Psoas muscle (tissue), 8 donors: ENCODE measurements around the gene ZNF521. TPM values are rescaled to one million over a fixed set of nuclear protein-coding genes. Genes with fewer than 3 reads are reported as not detected.

Source experiments
- ATAC-seq, 4 donors: fragments of 200-7000 bp; cut with Tn5 transposase; one replicate each; pipeline ENCODE4 v1.9.1; 2020; ENCODE audit warnings: moderate library complexity in 3 of 4, mild to moderate bottlenecking in 2 of 4
- DNase-seq, 2 donors: peaks; one replicate each; pipeline ENCODE4 v3.0.0-alpha.2; 2020
- H3K27ac ChIP-seq: fragments of 200-600 bp; one replicate; pipeline ENCODE4 v1.8.0; 2022
- H3K27me3 ChIP-seq, 3 donors: fragments of 200-600 bp in 1 of 3; one replicate each; pipeline versions ENCODE4 v1.6.1 to v1.8.0; 2013 to 2022; ENCODE audit warnings: low read length in 2 of 3, mild to moderate bottlenecking in 2 of 3, moderate library complexity in 1 of 3; ENCODE audit not compliant: insufficient read depth in 3 of 3
- H3K36me3 ChIP-seq, 2 donors: fragments of 200-600 bp in 1 of 2; one replicate each; pipeline versions ENCODE4 v1.6.1 to v1.8.0; 2013 to 2022; ENCODE audit warnings: low read depth in 1 of 2, mild to moderate bottlenecking in 1 of 2, moderate library complexity in 1 of 2; ENCODE audit not compliant: insufficient read depth in 1 of 2
- H3K4me1 ChIP-seq: fragments of 200-600 bp; one replicate; pipeline ENCODE4 v1.8.0; 2022
- H3K4me3 ChIP-seq: fragments of 200-600 bp; one replicate; pipeline ENCODE4 v1.8.0; 2022; ENCODE audit warnings: mild to moderate bottlenecking
- H3K9me3 ChIP-seq: fragments of 200-600 bp; one replicate; pipeline ENCODE4 v1.8.0; 2022
- WGBS, 3 donors: extraction: QIAGEN DNeasy Blood & Tissue Kit; methylation state at CpG; one replicate each; pipeline versions ENCODE4 v1.1.6 to v1.1.7; 2013; 5-methylcytosine and 5-hydroxymethylcytosine counted together
- intact Hi-C, 2 donors: fragments of 100-400 bp; cut with DNase I; formaldehyde crosslinking; loops; one replicate each; pipeline versions ENCODE4 v1.11.0 to v1.14.2; 2022
- polyA plus RNA-seq, 3 donors: library from polyadenylated mRNA; stranded (reverse); fragments of 200-250 nt; gene quantifications; one replicate each; pipeline ENCODE4 v1.2.3, GENCODE V29; 2013
- total RNA-seq, 4 donors: library from RNA; stranded (reverse); fragmentation: NEBNext Ultra II Directional in 2 of 4; extraction: Animal tissue kit (Norgen Biotek cat#: 25700) in 2 of 4; gene quantifications; one replicate each; pipeline versions ENCODE4 v1.2.1 to v1.2.4, GENCODE V29; 2021 to 2023
- TF ChIP-seq, protein P1 (sequence below): fragments of 200-600 bp; IDR thresholded peaks from one replicate; pipeline ENCODE4 v1.8.0; 2022; ENCODE audit warnings: antibody characterized with exemption
- donor health status: healthy with polysubstance abuse.
- donor health status: DM: no; HTN: no; CAD: no; lungs with moderate emphysema.
- donor health status: Bipolar disorder and iron deficiency.
- donor health status: healthy.
- donor health status: DM: yes; HTN: yes; CAD: no.
- donor health status: DM: no; HTN: no; CAD: no.
- donor health status: DM: no; HTN: no; CAD: no.
- donor health status: DM: yes; HTN: yes; CAD: no.

Gene ZNF521
- total and polyA plus RNA-seq, 7 donors: 1.8 to 13.2 (median 4.2) TPM

DNA sequence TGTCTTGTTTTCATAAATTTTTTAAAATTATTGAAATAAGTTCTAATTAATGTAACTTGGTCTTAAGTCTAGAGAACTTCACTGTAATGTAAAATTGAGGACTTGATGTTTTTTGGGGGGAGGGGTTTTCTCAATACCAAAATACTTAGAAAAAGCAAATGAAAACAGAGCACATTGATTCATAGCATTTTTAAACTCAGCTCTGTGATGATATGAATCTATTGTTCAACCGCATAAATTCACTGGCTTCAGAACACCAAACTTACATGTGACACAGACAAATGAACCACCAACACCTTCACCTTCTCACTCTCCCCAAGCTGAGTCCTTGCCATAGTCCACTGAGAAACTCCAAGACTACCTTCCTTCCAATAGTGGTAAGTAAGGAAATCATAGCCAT, 108.2 kb downstream of the ZNF521 start:
- TF ChIP-seq, protein P1, sequence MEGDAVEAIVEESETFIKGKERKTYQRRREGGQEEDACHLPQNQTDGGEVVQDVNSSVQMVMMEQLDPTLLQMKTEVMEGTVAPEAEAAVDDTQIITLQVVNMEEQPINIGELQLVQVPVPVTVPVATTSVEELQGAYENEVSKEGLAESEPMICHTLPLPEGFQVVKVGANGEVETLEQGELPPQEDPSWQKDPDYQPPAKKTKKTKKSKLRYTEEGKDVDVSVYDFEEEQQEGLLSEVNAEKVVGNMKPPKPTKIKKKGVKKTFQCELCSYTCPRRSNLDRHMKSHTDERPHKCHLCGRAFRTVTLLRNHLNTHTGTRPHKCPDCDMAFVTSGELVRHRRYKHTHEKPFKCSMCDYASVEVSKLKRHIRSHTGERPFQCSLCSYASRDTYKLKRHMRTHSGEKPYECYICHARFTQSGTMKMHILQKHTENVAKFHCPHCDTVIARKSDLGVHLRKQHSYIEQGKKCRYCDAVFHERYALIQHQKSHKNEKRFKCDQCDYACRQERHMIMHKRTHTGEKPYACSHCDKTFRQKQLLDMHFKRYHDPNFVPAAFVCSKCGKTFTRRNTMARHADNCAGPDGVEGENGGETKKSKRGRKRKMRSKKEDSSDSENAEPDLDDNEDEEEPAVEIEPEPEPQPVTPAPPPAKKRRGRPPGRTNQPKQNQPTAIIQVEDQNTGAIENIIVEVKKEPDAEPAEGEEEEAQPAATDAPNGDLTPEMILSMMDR: no peak
- Histone ChIP-seq H3K4me1 (no peaks in the 10 kb centered on the region), H3K4me3 (no peak overlapping the region), H3K9me3 (no peaks in the 10 kb centered on the region), H3K27ac (no peak overlapping the region), H3K36me3 (no peaks in the 10 kb centered on the region), H3K27me3 (no peaks in the 10 kb centered on the region)
- intact Hi-C loops: no loop called here
- WGBS, 3 donors: 92 to 97% (median 95%) methylated on average over 1 of the region's 1 CpG
- ATAC-seq (no peak), DNase-seq (no peak)

DNA sequence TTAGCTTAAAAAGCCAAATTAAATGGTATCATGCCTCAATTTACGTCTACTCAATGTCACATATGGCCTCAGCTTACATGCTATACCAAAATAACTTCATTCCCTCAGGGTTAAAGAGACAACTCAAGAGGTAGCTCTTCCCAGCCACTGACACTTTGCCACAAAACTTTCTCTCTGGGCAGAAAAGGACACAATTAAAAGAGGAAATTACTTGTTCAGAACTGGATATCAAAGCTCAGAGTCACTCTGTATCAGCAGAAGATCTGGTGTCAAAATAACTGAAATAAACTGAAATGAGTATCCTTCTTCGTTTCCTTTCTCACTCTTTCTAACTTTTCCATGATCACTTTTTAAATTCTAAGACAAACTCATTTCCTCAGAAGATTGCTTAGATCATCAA, 108.7 kb downstream of the ZNF521 start:
- DNase-seq (no peak), ATAC-seq (no peak)
- TF ChIP-seq, protein P1: no peak
- Histone ChIP-seq H3K36me3 (no peaks in the 10 kb centered on the region), H3K9me3 (no peaks in the 10 kb centered on the region), H3K4me1 (peaks cover 3% of the 10 kb centered on the region), H3K4me3 (no peak overlapping the region), H3K27me3 (no peaks in the 10 kb centered on the region), H3K27ac (no peak overlapping the region)
- intact Hi-C loops: no loop called here
- 80 to 100% (median 91%) methylated on average over 2 of the region's 2 CpGs for WGBS, 3 donors

DNA sequence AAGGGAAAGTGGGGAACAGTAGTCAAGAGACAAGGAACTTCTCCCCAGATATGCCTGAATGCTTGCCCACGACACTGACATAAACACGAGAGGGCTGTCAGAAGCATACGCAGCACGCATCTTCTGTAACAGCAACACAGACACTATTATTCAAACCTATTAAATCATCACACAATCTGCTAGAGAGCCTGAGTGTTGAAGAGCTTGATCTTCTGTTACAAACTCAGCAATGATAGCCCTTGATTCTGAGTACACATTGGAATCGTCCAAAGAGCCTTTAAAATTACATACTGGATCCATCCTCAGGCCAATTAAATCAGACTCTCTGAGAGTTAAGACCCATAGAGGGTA, 111.6 kb downstream of the ZNF521 start:
- Histone ChIP-seq H3K36me3 (no peaks in the 10 kb centered on the region), H3K9me3 (no peaks in the 10 kb centered on the region), H3K27ac (no peak overlapping the region), H3K27me3 (no peaks in the 10 kb centered on the region), H3K4me3 (no peak overlapping the region), H3K4me1 (peaks cover 8% of the 10 kb centered on the region)
- WGBS, 3 donors: 87 to 95% (median 92%) methylated on average over 5 of the region's 5 CpGs
- intact Hi-C loops: no loop called here
- TF ChIP-seq, protein P1: no peak
- ATAC-seq (no peak), DNase-seq (no peak)

DNA sequence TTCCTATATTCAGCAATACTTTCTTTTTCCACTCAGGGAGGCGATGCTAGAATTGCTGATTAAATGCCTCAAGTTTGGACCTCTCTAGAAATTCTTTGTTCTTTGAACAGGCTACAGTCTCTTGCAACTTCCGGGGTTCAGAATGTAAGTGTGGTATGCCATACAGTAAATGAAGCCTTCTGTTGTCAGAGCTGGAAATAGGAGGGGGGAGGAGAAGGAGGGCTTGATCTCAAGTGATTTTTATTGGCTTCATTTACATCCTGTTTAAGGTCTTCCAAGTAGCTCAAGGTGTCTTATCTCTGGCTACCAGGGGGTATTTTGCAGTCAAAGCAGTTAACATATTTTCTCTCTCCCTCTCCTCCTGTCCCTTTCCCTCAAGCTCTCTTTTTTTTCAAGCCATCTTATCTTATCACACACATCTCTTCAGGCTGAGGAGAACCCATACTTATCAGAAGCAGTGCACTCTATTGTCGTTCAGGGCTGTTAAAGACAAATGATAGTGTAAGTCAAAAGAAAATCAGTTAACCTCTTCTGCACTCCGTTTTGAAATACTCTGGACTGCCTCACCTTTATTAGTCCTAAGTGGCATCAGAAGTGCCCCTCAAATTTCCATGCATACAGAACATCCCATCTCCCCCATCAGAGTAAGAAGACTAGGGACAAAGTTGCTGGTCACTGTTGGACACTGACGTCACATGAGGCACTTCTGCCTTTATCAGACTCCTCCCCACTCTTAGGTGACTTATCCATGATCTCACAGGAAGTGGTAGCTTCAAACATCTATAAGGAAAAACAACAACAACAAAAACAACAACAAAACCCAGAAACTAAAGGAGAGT, 112.2 kb downstream of the ZNF521 start:
- H3K27me3 ChIP-seq: no peaks in the 10 kb centered on the region
- TF ChIP-seq, protein P1: no peak
- H3K36me3 ChIP-seq: no peaks in the 10 kb centered on the region
- 70 to 75% (median 70%) methylated on average over 5 of the region's 5 CpGs for WGBS, 3 donors
- intact Hi-C loops: loop anchor here in 1 of 2 donors (10.0 kb wide), 1 partner anchor 255 kb away; no protein-coding TSS in a partner anchor
- ATAC-seq (no peak), DNase-seq (no peak)
- no peaks in the 10 kb centered on the region for H3K9me3 ChIP-seq
- peaks cover 8% of the 10 kb centered on the region for H3K4me1 ChIP-seq
- H3K4me3 ChIP-seq: no peak overlapping the region
- no peak overlapping the region for H3K27ac ChIP-seq
